Cerebellar cortex (tissue), 1 donor: ENCODE data around the gene IPO7.
A peak's percentile ranks its signal among the peaks of the same experiment; 100 is the strongest.
"Not testable (repeated sequence)": the region's sequence is repeated elsewhere in the genome, so short reads cannot be mapped to it uniquely, and the experiment has no call there.

Source experiments
- DNase-seq: peaks from one replicate; pipeline ENCODE4 v3.0.0-alpha.2; 2015; ENCODE audit warnings: low spot score

Gene IPO7

DNA sequence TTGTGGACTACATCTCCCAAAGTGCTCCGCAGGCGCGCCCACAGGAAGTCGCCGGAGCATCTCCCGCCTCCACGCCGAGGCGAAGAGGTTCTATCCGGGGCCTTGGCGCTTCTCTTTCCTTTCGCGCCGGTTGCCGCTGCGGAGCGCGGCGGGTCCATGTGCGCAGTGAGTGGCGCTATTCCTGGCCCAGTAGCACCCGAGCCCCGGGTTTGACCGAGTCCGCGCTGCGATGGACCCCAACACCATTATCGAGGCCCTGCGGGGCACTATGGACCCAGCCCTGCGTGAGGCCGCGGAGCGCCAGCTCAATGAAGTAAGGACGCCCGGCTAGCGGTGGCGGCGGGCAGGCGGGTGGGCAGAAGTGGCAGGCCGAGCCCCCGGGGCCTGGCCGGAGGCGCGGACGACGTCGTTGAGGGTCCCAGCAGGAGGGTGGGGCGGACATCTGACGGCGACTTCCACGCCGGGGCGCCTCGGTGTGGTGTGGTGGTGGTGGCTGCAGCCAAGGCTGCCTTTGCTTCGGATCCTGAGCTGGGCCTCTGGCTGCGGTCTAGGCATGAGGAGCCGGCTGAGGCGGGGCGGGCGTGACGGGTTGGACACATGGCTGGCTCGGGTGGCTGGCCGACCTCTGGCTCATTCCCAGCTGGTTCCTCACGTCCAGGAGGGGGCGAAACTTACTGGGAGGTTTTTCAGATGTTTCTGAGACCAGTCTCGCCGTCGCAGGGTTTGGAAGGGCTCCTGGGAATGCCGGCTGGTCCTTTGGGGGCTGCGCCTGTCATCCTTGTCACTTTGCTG lies at the start of gene IPO7:
IPO7 (plus strand) TSS at position 118 of the 792 bp plus-strand sequence; CDS start at position 230, 112 bp downstream.
- DNase-seq, result peak; percentile 94

DNA sequence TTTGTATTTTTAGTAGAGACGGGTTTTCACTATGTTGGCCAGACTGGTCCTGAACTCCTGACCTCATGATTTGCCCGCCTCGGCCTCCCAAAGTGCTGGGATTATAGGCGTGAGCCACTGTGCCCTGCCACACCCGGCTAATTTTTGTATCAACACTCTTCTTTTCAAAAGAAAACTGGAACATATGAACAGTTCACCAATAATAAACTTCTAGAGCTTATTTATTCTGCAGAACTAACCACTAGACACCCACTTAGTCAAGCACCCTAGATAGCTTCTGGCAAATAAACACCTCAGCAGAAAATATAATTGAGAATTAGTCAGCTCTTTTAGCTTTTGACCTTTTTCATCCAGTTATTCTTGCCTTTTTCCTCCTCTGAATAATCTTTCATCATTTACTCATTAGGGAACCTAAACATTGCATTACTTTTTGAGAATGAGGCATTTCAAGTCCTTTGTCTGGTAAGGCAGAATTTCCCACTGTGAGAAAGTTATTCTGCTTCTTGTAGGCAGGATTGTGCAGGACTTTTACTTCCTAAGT lies 42.7 kb upstream of the IPO7 start:
- no peak for DNase-seq

DNA sequence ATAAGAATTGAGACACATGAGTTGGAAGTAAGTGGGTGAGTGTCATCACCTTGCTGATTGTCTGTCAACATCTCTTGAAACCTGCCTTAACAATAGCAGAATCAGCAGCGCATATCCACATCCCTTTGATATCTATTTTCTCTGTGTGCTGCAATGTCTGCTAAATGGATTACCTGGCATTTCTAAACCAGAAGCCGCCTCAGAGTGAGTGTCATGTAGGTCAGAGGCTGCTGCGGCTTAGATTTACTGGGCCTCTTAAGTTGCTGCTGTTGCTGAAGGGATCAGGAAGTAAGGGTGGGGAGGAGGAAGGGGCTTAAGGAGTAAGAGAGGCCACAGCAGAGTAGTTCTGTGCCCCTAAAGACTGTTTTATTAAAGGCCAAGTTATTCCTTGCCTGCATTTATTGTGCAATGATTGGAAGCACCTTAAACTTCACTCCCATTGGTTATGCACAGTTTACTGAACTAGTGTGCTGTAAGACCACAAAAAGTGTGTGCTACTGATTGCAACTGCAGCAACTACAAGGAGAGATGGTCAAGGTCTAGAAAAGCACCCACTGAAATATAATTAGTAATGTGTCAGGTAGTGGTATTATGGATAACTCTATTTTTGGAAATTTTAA lies 40.3 kb upstream of the IPO7 start:
- no peak for DNase-seq

DNA sequence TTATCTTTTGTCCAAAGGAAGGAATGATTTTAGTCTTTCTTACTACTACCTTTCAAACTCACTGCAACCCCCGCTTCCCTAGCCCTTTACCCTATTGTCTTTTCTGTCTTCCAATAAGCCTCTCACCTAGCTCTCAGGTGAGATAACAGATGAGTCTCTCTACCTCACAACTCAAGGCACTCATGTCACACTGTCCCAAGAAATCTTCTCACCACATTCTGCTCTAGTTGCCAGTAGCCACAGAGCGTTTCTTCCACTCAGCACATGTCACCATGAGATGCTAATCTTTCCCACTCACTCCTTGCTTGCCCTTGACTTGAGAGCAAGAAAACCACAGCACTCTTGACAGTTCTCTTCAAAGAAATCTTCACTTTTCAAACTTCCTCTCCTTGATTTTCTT lies 37.4 kb upstream of the IPO7 start:
- DNase-seq, result no peak

DNA sequence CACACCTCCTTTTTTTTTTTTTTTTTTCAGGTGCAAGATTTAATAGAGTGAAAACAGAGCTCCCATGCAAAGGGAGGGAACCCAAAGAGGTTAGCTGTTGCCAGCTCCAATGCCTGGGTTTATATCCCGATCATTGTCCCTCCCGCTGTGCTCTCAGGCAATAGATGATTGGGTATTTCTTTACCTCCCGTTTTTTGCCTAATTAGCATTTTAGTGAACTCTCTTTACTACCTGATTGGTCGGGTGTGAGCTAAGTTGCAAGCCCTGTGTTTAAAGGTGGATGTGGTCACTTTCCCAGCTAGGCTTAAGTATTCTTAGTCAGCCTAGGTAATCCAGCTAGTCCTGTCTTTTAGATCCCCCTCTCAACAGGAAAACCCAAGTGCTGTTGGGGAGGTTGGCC lies 36.7 kb upstream of the IPO7 start:
- DNase-seq, result not testable (repeated sequence)

DNA sequence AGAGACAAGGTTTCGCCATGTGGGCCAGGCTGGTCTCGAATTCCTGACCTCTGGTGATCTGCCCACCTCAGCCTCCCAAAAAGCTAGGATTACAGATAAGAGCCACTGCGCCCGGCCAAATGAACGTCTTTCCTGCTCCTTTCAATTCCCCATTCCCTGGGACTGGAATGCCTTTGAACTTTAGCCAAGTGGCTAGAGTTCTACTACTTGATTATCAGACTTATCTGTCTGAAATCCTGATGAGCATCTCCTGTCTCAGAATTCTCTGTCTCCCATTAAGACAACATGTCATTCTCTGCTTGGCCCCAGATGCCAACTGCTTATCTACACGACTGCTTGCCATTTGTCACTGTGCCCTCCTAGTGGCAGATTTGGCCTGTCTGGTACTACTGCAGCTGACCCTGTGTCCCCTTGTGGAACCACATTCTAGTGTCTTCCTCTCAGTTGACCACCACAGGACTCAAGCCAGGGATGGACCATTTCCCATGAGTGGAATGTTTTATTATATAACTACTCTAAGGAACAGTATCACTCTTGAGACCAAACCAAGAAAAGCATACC lies 33.1 kb upstream of the IPO7 start:
- no peak for DNase-seq

DNA sequence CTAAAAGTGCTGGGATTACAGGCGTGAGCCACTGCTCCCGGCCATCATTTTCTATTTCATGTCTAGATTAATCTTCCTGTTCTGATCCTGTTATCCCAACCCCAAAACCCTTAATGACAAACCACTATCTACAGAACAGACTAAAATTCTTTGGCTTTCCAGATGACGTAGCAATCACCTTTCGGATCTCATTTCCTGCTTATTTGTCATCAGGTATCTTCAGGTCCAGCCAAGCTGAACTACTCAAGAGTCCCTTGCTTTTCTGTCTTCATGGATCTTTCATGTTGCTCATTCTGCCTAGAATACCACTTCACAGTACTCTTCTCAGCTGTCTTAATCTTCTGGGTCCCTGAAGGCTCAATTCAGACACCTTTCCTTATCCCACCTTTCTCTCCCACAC lies 27.4 kb upstream of the IPO7 start:
- no peak for DNase-seq

DNA sequence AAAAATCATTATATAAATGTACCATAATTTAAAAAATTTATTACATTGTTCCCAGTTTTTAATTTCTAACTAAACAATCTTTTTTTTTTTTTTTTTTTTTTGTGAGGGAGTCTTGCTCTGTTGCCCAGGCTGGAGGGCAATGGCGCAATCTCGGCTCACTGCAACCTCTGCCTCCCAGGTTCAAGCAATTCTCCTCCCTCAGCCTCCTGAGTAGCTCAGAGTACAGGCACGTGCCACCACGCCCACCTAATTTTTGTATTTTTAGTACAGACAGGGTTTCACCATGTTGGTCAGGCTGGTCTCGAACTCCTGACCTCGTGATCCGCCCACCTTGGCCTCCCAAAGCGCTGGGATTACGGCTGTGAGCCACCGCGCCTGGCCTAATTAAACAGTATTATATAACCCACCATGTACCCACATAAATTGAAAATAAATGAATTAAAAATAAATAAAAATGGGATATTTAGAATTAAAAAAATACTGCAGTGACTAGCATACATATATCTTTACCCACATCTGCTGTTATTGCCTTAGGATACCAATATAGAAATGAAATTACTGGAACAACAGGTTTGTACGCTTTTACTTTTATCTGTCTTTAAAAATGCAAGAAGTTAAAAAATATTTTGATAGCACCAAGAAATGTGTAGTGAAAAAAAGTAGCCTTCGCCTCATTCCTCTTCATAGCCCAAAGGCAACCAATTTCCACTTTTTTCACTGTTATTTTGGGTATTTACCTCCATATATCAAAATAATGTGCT lies 23.4 kb upstream of the IPO7 start:
- DNase-seq, result not testable (repeated sequence)

DNA sequence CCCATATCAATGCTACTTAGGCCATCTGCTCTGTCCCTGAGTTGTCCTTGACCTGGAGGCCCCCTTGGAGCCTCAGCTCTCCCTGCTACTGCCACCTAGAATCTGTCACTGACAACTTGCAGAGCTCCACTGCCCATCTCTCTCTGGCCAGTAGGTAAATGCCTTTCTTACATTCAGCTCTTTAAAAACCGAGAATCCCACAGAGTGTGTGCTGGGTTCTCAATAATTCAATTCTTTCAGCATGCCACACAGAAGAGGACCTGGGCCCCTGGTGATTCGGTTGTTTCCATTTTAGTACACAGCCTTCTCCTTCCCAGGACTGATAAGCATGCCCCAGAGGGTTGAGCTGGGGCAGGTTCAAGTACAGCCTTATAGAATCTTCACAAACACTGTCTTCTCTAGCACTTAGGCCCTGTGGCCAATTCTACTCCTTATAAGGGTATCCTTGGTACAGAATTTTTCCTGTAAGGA lies 22.0 kb upstream of the IPO7 start:
- no peak for DNase-seq

DNA sequence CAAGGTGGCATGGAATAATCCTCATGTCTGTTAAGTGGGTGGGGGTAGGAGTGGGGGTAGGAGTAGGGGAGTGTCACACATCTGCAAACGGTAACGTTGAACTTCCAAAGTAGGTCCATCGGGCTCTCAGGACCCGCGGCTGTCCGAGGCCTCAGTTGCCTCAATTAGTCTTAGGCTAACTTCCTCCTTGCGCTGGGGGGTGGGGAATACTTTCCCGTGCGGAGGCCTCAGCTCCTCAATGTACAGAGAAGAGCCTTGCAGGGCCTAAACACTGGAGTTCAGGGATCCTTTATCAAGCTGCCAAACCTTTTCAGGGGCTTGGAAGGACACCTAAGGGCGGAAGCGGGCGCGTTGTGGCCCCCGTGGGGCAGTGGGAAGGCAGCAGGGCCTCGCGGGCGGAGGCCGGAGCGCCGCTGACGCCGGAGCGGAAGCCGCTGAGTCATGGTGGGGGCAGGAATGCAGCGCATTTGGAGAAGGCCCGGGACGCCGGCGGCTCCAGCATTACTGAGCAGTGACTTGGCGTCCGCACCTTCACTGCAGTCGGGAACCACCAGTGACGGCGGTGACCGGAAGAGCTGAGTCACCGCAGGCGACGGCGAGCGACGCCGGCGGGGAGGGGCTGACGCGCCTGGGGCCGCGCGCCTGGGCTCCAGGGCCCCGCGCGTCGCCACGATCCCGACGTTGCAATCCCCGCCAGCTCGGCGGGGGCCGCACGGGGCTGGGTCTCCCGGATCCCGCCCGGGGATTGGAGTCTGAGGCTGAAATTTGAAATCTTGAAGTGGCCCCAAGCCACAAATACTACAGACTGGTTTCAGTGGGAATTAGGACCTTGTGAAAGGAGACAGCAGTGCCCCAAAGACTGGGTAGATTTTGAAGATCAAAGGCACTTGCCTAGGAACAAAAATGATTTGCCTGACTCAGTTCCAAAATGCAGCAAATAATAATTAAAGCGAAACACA lies 20.2 kb upstream of the IPO7 start:
- peak; percentile 91 for DNase-seq

DNA sequence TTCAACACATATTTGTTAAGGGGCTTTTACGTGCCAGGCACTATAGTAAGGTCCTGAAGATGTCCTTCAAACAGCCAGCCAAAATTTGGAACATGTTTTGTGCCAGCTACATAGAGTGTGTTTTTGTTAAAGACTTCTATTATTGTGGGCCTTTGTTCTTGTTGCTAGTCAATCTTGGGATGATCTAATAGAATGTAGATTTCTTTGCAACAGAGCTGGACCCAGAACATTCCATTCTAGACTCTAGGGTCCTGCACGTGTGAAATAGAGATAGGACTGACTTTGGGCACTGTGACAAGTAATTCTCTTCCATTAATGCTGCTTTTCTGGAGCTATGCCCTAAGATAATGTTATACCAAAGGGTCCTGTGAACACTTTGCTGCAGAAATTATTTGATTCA lies 16.9 kb upstream of the IPO7 start:
- DNase-seq, result no peak

DNA sequence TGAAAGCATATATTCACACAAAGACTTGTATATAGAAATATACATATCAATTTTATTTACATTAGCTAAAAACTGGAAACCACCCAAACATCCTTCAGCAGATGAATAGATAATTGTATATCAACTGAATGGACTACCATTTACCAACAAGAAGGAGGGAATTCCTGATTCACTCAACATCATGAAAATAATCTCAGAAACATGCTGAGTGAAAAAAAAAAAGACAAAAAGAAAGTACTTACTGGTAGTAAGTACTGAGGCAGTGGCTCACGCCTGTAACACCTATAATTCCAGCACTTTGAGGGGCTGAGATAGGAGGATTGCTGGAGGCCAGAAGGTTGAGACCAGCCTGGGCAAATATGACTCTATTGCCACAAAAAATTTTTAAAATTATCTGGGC lies 7.4 kb upstream of the IPO7 start:
- no peak for DNase-seq

DNA sequence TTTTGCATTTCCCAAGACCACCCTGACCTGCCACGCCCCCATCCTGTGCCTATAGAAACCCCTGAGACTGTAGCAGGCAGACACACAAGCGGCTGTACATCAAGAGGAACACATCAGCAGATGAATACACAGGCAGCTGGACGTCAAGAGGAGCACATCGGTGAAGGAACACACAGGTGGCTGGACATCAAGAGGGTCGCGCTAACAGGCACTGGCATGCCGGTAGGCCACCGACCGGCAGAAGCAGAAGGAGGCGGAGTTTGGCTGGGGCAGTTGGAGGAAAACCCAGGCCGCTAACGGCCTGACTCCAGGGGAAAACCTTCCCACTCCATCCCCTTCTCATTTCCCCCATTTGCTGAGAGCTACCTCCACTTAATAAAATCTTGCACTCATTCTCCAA lies 5.4 kb upstream of the IPO7 start:
- DNase-seq, result no peak

DNA sequence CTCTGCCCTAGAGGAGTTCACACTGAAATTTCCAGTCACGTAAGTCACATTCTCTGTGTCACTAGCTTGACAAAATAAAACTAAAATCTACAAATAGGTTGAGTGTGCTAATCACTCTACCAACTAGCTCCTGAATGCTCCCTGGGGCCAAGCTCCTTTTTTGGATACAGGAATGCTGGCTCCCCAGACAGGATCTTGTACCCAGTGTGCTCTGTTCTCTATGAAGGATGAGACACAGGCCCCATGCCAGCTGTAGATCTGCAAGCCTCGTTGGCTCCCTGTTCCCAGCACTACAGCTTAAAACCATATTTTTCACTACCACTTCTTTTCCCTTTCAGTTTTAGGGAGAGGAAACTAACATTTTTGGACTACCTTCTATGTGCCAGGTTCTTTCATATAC lies 3.7 kb upstream of the IPO7 start:
- no peak for DNase-seq

DNA sequence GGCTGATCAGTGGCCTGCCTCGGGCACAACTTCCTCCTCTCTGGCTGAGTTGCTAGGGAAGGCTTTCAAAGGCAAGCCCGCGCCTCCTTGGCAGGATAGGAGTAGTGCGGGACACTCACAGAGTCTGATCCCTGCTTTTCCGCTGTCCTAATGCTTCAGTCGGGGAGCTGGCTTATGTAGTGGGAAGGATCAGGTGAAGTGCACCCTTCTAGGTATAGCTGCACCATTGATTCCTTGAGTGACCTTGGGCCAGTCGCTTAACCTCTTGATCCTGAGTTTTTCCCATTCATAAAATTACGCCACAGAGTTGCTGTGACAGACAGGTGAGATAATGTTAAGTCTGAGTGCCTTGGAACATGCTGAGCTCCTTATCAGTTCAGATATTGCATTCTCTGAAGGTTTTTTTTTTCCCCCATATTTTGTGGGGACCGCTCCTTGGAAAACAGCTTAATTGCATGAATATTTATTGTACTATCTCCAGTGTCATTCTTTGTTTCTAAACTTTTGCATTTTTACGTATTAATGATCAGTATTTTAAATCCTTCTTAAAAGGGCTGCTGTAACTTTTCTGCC lies 961 bp downstream of the IPO7 start:
- DNase-seq, result no peak

DNA sequence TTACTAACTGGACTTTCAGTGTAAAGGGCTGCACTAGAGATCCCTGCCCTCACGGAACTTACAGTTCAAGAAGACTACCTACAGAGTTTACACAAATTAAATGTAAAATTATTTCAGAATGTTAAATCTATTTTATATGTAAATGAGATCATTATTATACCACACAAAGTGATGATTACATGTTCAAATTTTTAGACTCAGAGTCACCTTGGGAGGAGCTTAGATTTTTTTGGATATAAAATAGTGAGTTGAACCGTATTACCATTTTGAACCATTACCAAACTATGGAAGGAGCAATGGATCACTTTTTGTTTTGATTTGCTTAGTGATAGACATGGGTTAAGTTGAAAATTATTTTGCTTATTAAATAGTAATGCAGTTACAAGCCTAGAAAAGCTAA lies 1.6 kb downstream of the IPO7 start:
- no peak for DNase-seq

DNA sequence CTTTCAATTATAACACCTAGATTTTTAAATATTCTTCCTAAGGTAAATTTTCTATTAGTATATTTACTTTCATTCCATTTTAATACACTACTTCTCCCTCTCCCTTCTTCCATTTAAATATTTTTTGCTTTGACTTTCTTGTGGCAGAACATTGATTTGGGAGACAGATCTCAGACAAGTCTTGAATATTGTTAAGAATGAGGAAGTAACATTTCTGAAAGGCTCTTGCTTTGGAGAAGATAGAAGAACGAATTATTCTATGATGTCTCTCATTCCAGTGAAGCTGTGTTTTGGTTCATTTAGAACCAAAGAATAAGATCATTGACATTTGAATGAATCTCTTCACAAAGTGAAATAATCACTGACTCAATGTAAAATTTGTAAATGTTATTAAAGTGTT lies 2.4 kb downstream of the IPO7 start:
- DNase-seq, result no peak

DNA sequence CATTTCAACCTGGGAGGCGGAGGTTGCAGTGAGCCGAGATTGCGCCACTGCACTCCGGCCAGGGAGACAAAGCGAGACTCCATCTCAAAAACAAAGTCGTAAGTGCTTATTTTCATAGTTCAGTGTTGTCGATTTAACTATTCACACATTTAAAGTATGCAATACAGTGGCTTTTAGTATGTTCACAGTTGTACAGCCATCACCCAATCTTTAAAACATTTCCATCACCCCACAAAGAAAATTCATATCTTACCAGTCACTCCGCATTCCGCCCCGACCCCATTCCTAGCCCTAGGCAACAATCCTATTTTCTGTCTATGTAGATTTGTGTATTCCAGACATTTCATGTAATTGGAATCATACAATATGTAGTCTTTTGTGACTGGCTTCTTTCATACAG lies 11.9 kb downstream of the IPO7 start:
- no peak for DNase-seq

DNA sequence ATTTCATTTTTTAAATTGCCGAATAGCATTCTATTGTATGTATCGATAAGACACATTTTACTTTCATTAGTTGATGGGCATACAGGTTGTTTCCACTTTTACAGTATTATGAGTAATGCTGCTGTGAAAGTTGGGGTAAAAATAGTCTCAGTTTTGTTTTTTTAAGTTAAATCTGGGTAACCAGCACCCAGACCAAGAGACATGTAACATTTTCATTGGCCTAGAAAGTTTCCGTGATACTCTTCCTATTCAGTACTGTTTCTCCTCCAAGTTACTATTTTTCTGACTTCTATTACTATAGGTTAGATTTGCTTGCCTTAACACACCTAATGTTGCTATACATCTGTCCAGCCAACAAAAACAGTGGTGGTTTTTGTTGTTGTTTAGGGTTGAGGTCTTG lies 12.3 kb downstream of the IPO7 start:
- no peak for DNase-seq

DNA sequence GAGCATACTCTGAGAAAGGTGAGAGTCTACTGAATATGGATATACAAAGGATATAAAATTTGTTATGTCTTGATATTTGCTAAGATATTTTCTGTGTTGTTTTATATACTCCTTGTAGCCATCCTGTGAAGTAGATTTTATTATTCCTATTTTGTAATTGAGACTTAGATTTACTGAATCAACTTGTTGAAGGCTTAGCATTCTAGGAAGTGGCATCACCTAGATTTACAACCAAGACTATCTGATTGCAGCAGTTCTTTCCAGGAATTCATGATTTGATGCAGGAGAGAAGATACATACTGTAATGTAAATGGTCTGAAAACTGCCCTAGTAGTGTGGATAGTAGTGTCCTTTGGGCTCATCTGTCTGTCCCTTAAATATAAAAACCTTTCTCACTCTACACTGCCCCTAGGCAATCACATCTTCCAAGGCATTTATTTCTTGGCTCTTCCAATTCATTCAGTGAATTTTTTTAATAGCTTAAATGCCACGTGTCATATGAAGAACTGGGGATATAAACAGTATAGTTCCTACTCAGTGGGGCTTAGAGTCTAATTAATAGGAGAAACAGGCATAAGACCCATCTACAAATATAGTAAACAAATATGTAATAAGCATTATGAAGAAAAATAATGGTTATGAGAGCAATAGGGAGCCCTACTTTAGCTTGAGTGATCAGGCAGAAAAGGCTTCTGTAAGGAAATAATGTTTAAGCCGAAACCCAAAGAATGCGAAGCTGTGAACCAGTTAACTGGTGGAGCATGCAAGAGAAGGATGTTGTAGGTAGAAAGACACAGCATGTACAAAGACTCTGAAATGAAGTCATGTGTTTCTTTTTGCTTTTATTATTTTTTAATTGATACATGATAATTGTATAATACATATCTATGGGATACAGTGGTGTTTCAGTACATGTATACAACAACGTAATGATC lies 13.6 kb downstream of the IPO7 start:
- no peak for DNase-seq
